GM19351 (cell line): Measurements from ENCODE around the gene TMEM248.
"Not testable (repeated sequence)": the region's sequence is repeated elsewhere in the genome, so short reads cannot be mapped to it uniquely, and the experiment has no call there.

ENCODE experiments used
- ATAC-seq: cut with Tn5 transposase; IDR thresholded peaks from one replicate; pipeline ENCODE4 v1.9.1; 2021; ENCODE audit warnings: mild to moderate bottlenecking, moderate library complexity; ENCODE audit not compliant: unreplicated experiment

Gene TMEM248

DNA sequence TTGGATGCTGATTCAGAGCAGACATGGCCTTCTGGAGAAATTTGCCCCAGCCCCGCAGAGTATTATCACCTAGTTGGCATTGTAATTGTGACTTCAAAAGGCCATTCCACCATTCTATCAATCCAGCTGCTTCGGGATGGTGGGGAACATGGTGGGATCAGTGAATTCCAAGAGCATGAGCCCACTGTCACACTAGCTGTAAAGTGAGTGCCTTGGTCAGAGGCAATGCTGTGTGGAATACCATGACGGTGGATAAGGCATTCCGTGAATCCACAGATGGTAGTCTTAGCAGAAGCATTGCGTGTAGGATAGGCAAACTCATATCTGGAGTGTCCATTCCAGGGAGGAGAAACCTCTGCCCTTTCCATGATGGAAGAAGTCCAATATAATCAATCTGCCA lies 13.3 kb upstream of the TMEM248 start:
- no peak for ATAC-seq

DNA sequence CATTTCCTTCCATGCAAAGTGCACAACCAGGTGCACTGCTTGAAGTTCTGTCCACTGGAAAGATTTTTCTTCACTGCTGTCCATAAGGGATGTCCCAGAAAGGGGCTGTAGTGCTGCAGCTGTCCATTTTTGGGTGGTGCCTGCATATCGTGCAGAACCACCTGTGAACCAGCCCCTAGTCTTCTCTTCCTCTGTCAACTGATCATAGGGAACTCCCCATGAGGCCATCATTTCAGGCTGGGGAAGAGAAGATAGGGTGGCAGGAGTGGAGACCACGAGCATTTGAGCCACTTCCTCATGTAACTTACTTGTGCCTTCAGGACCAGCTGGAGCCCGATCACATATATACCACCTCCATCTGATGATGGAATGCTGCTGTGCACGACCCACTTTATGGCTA lies 12.4 kb upstream of the TMEM248 start:
- not testable (repeated sequence) for ATAC-seq

DNA sequence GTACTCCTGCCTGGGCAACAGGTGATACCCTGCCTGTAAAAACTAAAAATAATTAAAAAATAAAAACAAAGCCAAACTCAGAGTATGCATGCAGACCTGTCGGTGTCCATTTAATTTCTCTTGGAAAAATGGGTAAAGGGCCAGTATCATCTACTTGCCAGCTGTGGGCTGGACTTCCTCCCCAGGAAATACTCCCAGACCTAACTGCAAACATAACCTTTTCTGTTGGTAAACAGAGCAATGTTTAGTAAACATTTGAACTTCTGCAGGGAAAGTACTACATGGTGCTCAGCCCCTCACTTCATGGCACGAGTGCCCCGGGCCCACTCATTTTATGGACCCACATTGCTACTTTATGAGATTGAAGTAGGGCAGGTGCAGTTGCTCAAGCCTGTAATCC lies 10.2 kb upstream of the TMEM248 start:
- no peak for ATAC-seq

DNA sequence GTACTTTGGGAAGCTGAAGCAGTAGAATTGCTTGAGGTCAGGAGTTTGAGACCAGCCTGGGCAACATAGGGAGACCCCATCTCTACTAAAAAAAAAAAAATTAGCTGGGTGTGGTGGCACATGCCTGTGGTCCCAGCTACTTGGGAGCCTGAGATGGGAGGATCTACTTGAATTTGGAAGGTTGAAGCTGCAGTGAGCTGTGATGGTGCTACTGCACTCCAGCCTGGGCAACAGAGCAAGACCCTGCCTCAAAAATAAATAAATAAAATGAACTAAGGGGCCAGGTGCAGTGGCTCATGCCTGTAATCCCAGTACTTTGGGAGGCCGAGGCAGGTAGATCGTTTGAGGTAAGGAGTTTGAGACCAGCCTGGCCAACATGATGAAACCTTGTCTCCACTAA lies 9.8 kb upstream of the TMEM248 start:
- ATAC-seq: not testable (repeated sequence)

DNA sequence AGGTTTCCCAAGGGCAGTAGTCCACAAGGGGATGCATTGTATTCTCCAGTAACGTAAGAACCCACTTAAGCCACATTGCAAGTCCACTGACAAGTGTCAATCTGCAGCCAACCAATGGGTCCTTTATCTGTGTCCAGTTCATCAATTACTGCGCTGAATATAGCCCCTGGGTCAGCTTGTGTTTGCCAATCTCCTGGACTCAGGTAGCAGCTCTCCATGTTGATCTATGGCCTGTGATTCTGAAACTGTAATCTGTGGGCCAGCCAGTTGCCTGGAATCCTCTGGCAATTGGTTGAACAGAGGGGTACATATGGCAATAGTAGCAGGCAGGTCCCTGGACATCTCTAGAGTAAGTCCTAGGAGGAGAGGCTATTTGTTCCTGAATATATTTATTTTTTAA lies 8.8 kb upstream of the TMEM248 start:
- ATAC-seq: no peak

DNA sequence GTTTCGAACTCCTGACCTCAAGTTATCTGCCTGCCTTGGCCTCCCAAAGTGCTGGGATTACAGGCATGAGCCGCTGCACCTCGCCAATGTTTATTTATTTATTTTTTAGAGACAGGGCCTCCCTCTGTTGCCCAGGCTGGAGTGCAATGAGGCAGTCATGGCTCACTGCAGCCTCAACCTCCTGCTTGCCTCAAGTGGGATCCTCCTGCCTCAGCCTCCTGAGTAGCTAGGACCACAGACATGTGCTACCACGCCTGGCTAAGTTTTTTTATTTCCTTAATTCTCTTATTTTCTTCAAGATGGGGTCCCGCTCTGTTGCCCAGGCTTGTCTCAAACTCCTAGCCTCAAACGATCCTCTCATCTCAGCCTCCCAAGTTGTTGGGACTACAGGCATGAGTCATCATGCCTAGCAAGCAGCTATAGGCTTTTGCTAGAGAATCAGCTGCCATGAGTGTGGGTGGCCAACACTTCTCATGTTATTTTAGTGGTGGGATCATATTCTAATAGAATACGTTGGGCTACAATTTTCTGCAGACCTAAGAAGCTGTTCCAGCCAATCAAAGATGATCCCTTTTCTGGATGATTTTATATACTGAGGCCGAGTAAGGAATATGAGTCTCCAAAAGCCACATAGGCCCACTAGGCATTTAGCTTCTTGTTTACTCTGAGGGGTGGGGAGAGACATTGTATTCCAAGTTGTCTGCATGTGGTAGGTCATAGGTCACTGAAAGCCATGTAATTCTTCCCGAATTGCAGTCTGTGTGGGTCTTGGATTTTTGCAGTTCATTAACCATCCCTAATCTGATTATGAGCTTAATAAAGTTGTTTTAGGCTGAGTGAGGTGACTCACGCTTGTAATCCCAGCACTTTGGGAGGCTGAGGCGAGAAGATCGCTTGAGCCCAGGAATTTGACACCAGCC lies 7.6 kb upstream of the TMEM248 start:
- ATAC-seq: no peak

DNA sequence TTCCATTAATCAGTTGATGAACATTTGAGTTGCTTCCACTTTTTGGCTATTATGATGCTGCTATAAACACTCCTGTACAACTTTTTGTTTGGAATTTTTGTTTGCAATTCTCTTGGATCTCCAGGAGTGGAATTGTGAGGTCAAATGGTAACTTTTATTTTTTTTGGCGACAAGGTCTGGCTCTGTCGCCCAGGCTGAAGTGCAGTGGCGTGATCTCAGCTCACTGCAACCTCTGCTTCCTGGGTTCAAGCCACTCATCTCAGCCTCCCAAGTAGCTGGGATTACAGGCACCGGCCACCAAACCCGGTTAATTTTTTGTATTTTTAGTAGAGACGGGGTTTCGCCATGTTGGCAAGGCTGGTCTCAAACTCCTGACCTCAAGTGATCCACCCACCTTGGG lies 3.1 kb upstream of the TMEM248 start:
- not testable (repeated sequence) for ATAC-seq

DNA sequence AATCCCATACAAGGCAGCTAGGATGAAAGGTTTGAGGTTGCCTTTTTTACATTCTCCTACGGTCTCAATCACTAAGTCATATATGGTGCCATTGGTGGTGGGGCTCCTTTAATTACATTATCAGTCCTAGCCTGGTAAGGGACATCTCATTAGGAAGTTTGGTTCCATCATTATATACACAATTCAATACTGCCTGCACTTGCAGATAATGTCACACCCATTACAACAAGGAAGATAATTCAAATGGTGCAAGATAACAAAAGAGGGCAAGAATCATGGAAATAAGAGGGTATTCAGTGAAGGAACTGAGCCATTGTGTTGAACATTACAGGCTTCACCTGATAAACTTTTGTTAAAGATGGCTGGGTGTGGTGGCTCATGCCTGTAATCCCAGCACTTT lies 1.7 kb upstream of the TMEM248 start:
- ATAC-seq: no peak

DNA sequence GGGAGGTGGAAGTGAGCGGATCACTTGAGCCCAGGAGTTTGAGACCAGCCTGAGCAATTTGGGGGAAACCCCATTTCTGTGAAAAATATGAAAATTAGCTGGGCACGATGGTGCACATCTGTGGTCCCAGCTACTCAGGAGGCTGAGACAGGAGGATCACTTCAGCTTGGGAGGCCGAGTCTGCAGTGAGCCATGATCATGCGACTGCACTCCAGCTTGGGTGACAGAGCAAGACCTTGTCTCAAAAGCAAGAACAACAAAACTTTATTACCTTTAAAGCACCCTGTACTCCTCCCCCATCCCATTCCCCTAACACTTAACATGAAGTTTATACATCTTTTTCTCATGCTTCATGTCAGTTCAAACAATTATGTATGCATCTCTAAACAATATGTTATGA lies 1.3 kb upstream of the TMEM248 start:
- ATAC-seq: no peak

DNA sequence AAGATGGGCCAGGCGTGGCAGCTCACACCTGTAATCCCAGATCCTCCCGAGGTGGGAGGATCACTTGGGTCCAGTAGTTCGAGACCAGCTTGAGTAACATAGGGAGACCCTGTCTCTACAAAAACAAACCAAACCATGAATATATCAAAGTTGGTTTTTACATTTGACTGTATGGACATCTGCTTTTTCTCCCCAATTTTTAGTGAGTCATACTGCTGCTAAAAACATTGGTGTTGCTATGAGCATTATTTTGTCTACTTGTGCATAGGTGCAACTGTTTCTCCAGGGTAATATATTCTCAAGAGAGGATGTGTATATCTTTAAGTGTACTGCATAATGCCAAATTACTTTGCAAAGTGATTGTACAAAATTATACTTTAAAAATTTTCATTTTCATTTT lies 769 bp upstream of the TMEM248 start:
- no peak for ATAC-seq

DNA sequence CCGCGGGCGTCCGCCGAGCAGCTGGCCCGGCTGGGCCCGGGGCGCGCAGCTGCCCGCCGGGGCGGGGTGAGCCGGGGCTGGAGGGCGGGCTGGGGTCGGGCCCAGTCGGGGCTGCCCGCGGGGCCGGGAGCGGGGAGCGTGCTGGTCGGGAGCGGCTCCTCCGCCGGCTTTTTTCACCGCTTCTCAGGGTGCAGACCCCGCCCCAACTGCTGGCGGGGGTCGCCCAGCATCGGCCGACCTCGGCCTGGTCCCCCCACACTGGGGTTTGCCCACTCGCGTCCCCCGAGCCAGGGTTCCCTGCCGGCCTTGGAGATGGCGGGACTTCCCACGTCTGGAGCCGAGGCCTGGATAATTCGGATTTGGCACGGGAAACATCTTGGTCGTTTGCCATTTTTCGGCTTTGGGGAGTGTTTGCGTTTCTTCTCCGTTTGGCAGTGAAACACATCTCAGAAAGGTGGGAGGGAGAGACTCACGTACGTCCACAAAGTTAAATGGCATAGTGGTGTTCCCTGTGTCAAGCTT lies 432 bp downstream of the TMEM248 start:
- ATAC-seq: peak; percentile 24

DNA sequence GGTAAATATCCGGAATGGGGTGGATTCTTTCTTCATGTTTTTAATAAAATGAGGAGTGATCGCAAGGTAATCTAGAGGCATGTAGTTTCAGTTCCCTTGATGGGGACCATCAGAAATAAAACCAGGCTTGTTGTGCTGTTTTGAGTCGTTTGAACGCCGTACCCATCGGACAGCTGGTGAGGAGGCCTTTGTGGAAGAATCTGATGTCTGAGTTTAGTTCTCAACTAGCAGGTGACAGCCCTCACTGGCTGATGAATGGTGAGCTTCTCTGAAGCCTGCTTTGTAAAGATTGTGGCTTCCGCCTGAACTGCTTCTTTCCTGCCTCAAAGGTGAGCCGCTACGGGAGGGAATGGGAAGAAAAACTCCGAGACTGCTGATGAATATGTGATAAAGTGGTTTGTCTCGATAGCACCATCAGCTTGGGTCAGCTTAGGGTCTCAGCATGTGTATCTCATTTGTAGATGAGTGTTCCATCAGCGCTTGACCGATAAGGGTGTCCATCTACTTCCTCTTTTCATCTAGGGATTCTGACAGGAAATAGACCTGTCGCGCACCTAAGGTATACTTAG lies 977 bp downstream of the TMEM248 start:
- ATAC-seq: peak; percentile 40

DNA sequence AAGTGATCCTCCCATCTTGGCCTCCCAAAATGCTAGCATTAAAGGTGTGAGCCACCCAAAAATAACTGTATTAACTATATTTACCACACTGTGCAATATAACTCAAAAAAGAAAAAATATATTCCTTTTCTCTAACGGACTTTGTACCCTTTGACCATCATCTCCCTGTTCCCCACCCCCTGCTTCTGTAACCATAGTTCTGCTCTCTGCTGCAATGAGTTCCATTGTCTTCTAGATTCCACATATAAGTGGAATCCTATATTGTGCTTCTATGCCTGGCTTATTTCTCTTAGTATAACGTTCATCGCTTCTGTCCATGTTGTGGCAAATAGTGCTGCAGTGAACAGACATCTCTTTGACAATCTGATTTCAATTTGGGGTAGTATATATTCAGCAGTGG lies 4.2 kb downstream of the TMEM248 start:
- ATAC-seq: no peak

DNA sequence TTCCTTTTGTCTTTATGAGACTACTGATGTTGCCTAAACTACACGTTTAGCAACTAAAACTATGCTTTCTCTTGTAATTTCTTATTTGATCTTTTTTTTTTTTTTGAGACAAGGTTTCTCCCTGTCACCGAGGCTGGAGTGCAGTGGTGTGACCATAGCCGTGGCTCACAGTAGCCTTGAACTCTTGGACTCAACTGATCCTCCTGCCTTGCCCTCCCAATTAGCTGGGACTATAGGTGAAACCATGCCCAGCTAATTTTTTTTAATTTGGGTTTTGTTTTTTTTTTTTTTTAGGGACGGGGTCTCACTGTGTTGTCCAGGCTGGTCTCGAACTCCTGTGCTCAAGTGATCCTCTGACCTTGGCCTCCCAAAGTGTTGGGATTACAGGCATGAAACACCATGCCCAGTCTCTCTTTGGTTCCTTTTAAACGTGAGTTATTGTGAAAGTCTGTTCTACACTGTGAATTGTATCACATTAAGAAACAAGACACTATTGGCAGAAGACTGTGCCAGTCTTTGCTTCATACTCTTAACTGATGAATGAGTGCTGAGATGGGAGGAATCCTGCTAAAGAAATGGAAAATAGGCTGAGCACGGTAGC lies 6.4 kb downstream of the TMEM248 start:
- ATAC-seq: no peak

DNA sequence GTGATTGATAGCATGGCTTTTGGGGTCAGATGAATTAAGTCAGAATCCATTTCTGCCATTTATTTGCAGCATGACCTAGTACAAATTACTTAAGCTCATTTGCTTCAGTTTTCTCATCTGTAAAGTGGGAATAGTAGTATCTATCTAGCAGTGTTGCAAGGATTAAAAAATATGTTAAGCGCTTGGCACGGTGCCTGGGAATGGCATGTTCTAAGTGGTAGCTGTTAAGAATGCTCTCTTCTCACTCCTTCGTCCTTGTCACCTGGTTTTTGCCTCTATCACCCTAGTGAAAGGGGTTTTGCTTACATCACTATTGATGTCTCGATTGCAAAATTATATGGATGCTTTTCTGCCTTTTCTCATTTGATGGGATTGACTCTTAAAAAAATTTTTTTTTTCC lies 7.4 kb downstream of the TMEM248 start:
- ATAC-seq: no peak

DNA sequence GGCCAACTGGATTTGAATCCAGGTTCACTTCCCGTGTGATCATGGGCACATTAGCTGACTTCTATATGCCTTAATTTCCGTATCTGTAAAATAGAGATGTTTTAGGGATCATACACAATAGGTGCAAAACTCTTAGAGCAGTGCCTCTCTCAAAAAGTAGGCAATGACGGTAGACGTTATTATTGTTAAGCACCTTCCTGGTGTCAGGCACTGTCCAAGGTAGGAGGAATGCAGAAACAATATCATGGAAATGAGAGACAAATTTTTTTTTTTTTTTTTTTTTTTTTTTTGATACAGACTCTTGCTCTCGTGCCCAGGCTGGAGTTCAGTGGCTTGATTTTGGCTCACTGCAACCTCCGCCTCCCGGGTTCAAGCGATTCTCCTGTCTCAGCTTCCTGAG lies 8.1 kb downstream of the TMEM248 start:
- no peak for ATAC-seq

DNA sequence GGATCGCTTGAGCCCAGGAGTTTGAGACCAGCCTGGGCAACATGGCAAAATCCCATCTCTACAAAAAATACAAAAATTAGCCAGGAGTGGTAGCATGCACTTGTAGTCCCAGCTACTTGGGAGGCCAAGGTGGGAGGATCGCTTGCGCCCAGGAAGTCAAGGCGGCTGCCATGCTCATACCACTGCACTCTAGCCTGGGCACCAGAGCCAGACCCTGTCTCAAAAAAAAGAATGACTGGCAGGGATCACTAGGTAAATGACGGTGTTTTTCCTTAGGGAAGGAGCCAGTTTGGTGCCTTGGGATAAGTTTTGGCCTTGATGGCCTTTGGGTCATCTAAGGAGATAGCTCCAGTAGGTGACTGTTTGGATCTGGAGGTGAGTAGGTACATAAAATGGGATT lies 8.9 kb downstream of the TMEM248 start:
- no peak for ATAC-seq

DNA sequence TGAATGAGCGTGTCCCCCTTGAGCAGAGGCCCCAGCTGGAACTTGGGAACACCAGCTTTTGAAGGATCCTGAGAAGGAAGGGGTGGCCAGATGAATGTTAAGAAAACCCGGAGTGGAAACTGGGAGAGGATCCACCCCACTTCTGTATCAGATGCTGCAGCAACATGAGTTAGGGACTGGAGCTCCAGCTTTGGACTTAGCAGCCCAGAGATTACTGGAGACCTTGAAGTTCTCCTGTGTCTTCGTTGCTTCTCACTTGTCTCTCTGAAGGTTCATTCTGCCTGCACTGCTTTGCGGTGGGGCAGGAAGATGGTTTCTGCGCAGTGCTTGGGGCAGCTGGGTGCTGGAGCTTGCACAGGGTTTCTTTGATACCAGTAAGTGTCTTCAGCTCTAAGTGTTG lies 9.3 kb downstream of the TMEM248 start:
- no peak for ATAC-seq

DNA sequence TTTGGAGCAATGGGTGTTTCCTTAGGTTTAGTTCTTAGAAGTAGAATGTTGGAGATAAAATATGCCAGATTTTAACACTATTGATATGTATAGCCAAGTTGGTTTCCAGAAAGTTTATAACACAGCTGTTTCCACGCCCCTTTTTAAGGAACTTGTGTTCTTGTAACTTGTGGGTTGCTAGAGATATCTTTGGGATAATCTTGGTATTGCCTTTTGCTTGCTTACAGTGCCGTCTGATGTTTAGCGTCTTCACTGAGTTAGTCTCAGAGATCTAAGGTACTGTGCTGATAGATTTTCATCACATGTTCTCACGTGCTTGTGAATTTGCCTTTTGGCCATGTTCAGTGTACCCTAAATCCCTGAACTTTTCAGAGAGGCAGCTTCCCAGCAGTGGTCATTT lies 12.4 kb downstream of the TMEM248 start:
- ATAC-seq: no peak

DNA sequence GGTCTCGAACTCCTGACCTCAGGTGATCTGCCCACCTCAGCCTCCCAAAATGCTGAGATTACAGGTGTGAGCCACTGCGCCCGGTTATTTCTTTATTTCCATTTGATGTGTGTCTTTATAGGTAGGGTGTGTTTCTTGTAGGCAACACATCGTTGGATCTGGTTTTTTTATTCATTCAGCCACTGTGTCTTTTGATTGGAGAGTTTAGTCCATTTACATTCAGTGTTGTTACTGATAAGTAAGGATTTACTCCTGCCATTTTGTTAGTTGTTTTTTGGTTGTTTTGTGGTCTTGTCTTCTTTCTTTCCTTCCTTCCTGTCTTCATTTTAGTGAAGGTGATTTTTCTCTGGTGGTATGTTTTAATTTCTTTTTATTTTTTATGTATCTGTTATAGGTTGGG lies 16.9 kb downstream of the TMEM248 start:
- ATAC-seq: no peak

DNA sequence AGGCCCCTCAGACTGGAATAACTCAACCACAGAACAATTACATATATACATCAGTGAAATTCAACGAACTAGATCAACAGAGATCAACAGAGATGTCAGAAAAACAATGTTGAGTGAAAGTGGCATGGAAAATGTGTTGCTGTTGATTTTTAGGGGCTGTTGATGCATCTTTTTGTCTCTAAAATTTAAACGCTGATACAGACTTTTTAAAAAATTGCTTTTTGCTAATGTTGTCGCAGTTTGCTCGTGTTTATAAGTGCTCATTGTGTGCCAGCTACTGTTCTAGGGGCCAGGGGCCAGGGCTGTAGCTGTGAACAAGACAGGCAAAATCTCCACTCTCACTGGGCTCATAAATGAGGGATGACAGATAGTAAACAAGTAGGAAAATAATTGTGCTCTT lies 18.3 kb downstream of the TMEM248 start:
- ATAC-seq: no peak

DNA sequence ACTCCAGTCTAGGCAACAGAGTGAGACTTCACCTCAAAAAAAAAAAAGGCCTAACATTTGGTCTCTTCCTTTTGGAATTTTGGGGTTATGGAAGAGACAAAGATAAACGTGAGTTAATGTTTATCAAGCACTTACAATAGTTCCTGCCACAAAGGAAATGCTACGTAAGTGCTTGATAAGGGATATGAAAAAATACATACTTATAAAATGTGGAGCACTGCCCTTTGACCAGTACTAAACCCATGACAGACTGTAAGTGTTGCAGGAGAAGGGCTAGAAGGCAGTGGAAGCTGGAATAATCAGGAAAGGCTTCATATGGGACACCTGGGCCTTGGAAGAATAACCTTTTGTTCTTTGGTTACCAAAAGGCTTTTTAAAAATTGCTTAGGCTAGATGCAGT lies 25.5 kb downstream of the TMEM248 start:
- ATAC-seq: no peak
